Stimulated activated CD4-positive, alpha-beta T cell treated with anti-CD3 and anti-CD28 coated beads, Interleukin-4, amount 100 ng/mL, for 4 hours (primary cell): ENCODE data around the gene CNTLN.
"Not testable (repeated sequence)": the region's sequence is repeated elsewhere in the genome, so short reads cannot be mapped to it uniquely, and the experiment has no call there.

Experiments
- DNase-seq, 2 experiments: peaks; one replicate each; pipeline ENCODE4 v3.0.0-alpha.2; 2020

CNTLN gene

DNA sequence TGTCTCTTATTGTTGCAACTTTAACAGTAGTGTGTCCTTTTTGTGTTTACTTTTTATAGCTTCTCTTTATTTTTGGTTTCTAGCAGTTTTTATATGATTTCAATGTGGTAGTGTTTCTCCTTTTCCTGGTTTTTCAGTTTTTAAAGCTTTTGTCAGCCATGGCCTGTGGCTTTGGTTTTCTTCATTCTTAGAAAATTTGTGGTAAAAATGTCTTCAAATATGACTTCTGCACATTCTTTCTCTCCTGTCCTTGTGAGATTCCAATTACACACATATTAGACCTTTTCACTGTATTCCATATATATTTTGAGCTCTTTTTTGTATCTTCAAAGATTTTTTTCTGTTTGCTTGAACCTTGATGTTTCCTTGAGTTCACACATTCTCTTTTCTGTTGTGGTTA lies 180.5 kb downstream of the CNTLN start:
- no peak for DNase-seq

DNA sequence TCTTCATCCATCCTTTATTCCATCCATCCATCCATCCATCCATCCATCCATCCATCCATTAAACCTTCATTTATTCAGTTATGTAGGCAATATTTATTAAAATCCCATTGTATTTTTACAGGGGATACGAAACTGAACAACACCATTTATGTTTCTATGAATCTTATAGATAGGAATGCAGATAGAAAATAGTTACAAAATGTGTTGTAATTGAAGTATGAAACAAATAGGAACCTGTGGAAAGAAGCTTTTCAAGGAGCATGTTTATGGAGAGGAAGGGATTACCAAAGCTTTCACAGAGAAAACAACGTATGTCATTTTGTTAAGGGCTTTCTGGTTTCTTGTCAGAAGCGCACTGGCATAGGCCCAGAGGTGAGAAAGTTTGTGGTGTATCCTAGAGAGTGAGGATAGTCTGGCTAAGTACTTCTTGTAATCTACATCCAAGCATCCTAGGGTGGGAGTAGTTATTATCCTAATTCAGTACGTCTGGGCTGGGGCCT lies 184.0 kb downstream of the CNTLN start:
- DNase-seq, result no peak

DNA sequence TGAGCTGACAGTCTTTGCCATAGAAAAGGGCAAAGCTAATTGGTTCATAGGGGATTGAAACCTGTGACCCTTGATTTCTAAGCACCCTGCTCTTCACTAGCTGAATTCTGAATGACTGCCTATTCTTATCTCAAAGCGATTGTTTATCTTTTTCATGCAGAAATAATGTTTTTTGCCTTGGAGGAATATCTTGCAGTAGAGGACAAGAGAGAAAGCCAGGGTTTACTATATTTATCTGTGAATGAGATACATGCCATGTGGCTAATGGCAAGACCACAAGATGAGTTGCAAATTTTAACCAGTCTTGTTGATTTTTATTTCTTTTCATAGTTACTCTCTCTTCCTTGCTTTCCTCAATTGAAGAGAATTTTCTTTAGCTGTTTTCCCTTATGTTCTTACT lies 185.0 kb downstream of the CNTLN start:
- no peak for DNase-seq

DNA sequence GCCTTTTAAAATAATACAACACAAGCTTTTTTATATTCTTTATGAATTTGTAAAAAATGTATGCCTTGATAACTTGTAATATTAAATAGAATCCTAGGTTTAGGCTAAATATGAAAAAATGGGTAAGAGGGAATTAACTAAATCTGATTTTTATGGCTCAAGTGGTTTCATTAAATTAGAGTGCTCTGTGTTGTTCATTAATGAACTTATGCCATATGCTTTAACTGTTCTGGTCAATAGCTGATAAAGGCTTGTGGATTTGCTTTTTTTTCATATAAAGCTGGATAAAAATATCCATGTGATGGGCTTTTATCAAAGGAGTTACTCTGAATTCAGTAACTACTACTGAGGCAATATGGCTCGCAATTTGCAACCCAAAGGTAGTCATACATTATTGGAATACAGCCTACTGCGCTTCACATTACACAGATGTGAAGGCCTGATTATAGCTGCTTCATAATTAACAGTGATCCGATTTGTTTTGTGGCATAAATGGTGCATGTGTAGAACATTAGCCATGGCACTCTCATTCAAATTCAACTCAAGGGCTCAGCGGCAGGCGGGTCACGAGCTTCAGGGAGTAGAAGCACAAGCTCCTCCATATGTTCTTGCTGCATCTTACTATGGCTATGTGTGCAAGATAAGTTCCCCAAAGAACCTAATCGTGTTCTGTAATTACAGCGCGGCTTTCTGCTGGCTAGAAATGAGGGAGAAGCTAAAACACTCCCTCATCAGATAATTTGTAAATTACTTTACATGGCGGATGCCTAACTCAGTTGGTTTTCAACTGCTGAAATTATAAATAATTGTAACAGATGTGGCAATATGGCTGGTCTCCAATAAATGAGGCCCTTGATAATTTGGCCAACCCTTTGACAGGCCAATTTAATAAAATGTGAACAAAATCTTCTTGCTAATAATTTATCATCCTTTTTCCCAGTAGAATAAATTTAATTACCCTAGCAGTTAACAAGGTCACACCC lies 188.3 kb downstream of the CNTLN start:
- DNase-seq, result no peak

DNA sequence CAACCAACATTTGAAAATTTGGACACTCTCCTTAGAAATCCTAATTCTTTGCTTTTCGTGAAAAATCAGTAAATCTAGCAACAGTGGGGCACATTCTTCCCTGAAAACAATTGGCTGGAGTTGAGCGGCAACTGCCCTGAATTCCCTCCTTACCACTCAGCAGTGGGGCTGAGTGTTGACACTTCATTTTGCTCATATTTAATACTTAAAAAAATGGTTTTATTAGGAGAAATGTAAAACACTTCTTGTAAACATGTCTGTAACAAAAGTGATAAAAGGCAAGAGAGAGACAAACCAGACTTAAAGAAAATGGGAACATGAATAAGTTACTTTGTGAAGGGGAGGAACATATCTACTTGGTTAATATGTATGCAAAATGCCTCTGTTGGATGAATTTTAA lies 193.5 kb downstream of the CNTLN start:
- no peak for DNase-seq

DNA sequence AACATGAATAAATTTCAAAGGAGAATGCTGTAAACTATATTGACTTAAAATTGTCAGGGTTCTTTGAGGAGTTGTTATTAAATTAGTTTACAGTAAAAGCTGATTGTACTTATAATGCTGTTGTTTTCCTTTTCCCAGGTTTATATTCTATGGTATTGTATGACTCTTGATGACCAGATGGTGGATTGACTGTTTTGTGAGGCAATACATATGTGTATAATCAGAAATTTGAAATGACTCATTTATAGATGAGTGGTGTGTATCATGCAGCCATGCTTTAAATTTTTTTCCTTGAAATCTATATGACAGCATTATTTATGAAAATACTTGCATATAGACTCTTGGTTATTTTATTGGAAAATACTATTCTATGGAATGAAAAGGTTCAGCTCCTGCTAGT lies 195.3 kb downstream of the CNTLN start:
- DNase-seq, result no peak

DNA sequence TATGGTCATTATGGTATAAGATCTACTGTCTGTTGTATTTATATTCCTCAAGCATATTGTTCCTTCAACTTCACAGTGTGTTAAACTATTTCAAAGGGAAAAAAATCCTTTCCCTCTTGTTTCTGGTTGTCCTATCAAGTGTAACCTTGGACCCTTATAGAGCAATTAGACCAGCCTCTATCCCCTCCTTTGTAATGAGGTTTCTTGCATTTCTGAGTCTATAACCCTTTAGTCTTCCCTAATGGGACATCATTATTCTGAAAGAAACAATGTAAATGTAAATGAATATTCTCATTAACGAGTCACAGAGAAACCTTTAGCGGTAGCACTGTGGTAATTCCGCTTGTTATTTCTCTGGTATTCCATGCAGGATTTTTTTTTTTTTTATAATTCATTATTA lies 197.3 kb downstream of the CNTLN start:
- DNase-seq, result no peak

DNA sequence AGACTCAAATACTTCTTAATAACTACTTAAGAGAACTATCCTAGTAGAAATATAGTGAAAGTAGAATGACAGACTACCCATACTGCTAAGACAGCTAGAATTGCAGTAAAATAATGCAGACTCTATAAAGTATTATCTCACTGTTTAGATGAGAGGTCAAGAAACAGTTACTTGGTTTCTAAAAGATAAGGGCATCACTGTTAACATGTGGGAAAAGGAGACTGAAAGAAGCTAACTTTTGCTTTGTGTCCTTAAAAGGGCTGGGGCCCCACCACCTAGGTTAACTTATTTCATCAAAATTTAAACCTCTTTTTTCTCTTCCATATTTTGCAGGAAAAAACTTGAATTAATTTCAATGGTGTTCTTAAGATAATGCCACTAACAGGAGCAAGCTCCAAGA lies 204.3 kb downstream of the CNTLN start:
- no peak for DNase-seq

DNA sequence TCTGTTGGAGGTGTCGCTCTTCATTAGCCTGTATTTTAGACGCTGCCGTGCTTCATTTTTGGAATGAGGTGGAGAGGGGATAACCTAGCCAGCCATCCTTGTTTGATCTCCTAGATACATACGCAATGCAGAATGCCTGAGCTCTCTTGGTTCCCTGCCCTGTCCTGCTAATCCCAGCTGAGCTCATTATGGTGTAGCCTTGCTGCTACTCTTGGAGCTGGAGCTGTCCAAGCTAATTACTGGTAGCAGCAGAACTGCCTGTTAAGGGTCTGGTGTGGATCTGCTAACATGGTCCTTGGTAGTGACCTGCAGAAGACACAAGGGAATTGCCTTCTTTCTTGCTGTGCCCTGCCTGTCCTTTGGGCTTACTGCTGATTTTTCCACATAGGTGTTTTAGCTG lies 207.9 kb downstream of the CNTLN start:
- no peak for DNase-seq

DNA sequence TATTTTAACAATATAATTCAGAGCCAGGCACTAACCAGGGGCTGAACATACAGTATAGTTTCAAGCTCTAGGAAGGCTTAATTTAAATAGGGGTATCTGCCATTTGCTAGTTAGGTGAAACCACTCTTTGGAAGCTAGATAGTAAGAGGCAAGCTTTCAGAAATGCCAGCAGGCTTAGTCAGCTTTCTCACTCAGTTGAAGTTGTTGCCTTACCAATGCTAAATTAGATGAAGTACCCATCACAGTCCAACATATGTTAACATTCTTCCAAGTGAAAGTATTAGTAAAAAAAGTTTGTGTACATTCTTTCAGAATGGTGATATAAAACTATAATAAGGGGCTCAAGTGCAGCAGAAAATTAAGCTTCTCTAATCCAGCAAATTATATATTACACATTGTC lies 215.0 kb downstream of the CNTLN start:
- DNase-seq, result no peak

DNA sequence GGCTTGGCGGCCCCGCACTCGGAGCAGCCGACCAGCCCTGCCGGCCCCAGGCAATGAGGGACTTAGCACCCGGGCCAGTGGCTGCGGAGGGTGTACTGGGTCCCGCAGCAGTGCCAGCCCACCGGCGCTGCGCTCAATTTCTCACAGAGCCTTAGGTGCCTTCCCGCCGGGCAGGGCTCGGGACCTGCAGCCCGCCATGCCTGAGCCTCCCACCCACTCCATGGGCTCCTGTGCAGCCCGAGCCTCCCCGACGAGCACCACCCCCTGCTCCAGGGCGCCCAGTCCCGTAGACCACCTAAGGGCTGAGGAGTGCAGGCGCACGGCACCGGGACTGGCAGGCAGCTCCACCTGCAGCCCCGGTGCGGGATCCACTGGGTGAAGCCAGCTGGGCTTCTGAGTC lies 219.2 kb downstream of the CNTLN start:
- not testable (repeated sequence) for DNase-seq

DNA sequence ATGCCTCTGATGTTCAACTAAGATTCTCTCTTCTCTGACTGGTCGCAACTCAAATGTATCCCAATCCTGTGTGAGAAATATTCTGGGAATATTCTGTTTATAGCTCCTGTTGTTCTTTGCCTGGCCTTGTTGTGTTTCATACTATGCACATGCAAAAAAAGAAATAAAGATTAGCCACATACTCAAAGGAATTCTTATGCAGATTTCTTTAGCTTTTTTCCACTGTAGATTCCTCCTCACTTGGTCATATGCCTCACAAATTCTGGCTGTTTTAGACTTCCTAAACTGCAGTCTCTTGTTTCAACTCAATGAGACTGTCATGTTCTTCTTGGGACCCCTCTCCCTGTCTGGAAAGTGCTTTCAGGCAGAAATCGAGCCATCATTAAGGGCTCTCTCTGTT lies 226.5 kb downstream of the CNTLN start:
- DNase-seq, result no peak

DNA sequence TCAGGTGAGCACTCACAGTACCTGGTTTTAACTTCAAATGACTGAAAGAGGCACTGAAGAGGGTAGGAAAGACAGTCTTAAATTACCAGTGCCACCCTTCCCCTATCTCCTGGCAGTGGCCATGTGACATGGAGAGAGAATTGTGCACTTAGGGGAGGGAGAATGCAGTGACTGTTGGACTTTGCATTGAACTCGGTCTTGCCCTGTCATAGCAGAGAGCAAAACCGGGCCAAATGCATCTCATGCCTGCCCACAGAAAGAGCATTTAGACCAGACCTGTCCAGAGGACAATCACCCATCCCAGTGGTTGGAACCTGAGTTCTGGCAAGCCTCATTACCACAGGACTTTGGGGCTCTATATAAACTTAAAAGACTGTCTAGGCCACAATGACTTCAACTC lies 232.2 kb downstream of the CNTLN start:
- DNase-seq, result no peak

DNA sequence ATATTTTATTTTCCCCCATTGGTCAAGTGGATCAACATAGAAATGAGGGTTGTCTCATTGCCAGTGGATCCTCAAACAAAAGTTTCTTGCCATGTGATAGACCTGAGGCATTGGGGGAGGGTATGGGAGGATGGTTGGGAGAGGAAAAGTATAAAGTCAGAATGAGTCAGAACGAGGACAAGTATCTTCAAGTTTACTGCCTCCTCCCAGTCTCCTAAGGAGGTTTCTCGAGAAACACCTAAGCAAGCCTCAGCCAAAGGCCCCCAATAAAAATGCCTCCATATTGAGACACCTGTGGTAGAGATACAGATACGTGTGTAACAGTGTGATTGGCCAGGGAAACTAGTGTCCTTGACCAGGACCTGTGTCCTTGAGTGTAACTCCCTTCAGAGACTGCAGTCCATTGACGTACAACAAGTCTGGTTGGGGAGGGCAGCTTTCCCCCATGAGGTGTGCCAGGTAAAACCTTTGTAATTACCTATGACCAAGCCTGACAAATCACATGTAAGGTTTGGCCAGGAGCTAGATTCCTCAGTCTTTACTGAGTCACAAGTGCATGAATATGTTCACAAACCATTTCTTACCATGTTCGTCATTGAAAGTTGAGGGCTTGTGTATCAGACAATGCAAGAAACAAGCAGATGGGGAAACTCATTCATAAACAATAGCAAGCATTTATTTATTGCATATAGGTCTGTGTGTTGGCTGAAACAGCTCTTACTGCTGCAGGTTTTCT lies 245.5 kb downstream of the CNTLN start:
- DNase-seq, result no peak

DNA sequence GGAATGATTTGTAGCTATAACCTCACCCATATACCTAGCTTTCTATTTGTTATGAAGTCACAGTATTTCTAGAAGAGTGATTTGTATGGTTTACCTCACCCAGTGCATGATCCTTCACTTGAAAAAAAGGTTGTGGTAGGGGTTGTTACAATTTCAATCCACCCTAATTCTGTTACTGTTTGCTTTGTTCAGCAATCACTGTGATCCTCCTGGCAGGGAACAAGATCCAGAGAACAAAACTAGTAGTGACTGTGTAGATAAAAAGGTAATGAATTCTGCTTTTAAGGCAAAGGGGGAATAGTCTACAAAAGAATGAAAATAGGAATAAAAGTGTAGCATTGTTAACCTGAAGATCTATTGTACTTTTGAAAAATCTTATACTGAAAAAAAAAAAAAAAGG lies 252.7 kb downstream of the CNTLN start:
- no peak for DNase-seq

DNA sequence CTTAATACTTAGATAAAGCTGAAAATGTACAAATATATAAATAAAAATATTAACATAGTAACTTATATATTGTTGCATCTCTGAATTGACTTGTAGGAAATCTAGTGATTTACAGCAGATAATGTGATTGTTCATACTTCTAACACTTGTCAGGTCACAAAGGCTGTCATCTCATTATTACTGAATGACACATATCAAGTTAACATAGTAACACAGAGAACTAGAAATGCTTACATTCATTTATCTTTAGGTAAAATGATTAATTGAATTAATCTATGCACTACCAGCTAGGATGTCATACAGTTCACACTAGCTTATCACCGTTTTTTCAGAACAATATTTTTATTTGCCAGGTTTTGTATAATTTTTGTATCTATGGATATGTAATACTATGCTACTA lies 254.2 kb downstream of the CNTLN start:
- DNase-seq, result no peak

DNA sequence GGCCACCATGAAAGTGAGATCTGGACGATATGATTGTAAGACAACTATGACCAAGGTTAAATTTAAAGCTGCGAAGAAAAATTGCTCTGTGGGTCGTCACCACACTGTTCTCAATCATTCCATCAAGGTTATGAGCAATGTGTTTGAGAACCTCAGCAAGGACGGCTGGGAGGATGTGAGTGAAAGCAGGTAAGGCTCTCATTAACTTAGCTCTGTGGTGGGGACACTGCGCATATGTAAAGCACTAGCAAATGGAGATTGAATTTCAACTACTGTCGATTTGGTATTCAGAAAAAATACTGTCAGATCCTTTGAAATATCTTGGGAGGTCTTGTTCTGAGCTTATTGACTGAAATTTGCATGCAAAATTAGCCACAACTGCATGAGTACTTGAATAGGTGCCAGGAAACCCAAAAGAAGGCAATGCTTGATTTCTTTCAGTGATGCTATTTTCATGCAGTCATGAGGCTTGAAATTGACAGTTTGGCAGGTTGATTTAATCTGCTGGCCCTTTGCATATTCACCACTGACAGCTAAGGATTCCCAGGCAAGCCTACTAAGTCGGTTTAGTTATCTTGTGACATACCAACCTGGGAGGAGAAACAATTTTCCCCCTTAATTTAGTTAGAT lies 260.2 kb downstream of the CNTLN start:
- DNase-seq, result no peak

DNA sequence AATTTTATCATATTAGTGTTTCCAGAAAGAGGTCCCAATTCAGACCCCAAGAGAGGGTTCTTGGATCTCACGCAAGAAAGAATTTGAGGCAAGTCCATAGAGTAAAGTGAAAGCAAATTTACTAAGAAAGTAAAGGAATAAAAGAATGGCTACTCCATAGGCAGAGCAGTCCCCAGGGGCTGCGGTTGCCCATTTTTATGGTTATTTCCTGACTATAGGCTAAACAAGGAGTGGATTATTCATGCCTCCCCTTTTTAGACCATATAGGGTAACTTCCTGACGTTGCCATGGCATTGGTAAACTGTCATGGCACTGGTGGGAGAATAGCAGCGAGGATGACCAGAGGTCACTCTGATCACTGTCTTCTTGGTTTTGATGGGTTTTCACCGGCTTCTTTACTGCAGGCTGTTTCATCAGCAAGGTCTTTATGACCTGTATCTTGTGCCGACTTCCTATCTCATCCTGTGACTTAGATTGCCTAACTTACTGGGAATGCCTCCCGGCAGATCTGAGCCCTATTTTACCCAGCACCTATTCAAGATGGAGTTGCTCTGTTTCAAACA lies 262.4 kb downstream of the CNTLN start:
- DNase-seq, result not testable (repeated sequence)

DNA sequence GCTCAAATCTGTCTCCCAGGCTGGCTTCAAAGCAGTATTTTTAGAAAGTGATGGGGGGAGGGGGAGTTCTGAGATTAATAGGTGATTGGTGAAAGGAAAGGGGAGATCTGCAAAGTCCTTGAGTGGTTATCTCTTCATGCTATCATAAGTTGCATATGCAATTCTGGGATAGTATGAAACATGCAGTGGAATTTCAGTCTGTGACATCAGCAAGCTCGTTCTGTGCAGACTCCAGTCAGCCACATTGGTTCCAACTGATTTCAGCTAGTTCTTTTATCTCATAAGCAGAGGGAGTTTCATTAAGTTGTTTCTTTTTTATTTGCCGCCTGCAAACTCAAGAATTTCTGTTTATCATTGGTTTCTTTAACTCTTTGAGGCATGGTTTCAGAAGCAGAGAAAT lies 263.5 kb downstream of the CNTLN start:
- no peak for DNase-seq

DNA sequence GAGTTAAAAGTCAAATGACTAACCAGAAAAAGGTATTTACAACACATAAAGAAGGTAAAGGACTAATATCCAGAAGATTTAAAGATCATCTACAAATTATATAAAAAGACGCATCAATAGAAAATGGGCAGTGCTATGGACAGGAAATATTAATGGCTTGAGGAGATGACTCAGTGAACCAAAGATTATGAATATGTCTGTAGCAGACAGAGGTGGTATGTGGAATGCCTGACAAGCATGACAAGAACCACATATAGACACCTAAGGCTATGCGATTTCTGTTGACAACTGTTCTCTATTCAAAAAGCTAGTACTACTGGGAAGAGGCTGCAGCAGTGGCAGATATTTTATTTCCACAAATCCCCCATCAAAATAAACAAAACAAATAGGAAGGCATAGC lies 267.0 kb downstream of the CNTLN start:
- DNase-seq, result no peak

DNA sequence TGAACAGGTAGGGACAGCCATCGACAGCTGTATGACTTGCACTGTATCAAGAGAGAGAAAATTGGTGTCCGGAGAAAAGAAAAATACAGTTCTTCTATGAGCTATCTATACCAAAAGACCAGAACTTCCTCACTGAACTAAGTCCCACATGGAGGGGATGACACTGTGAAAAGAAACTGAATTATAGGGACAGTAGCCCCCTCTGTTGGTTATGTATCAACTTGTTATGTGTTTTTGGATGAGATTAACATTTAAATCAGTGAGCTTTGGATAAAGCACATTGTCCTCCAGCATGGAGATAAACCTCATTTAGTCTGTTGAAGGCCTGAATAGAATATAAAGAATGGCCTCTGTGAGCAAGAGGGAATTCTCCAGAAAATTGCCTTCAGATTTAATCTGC lies 267.5 kb downstream of the CNTLN start:
- DNase-seq, result no peak

DNA sequence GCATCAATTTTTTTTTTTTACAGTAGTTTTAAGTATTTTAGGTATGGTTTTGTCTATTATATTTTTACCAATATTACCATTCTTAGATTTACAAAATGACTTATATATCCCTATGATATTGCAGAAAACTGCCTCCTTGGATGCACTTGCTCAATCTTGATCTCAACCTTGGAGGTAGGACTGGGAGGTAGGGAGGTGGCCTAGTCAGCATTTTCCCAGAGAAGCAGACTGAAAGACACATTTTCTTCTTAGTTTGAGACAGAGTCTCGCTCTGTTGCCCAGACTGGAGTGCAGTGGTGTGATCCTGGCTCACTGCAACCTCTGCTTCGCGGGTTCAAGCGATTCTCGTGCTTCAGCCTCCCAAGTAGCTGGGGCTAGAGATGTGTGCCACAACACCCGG lies 268.7 kb downstream of the CNTLN start:
- DNase-seq, result no peak

DNA sequence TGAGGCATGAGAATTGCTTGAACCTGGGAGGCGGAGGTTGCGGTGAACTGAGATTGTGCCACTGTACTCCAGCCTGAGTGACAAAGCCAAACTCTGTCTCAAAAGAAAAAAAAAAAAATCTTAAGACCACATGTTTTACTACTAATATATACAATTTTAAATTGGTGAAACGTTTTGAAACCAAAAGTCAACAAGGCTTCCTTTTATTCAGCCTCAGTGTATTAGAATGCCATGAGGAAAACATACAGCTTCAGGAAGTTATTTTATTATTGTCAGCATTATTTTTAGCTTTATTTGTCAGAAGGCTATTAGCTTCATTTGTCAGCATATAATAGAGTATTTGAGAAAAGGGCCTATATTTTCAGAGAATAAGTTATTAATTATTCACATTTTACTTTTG lies 280.1 kb downstream of the CNTLN start:
- no peak for DNase-seq
